Measurements from ENCODE around the gene MT1HL1. TPM values are rescaled to one million over a fixed set of nuclear protein-coding genes. Genes with fewer than 3 reads are reported as not detected.
"Not testable (repeated sequence)": the region's sequence is repeated elsewhere in the genome, so short reads cannot be mapped to it uniquely, and the experiment has no call there.

Gene MT1HL1
- total RNA-seq, 1 experiment from 2014 or later, result not detected

DNA sequence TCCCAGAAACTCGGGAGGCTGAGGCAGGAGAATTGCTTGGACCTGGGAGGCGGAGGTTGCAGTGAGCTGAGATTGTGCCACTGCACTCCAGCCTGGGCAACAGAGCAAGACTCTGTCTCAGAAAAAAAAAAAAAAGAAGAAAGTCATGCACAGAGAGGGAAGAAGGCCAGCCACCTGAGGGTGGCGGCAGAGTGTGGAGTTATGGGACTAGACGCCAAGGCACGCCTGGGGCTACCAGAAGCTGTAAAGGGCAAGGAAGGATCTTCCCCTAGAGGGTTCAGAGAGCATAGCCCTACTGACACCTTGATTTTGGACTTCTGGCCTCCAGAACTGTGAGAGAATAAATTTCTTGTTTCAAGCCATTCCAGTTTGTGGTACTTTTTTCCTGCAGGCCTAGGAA, 30.2 kb downstream of the MT1HL1 start:
- DNase-seq (ENCODE audit: low spot score) (peak; percentile 46), ATAC-seq (peak; percentile 98)
- CTCF ChIA-PET, result interaction anchor here (0.6 to 1.6 kb wide), 4 partner anchors 68 to 537 kb away, joined by 3 to 6 read pairs (median 4); partner anchors contain the start of gene RYR2

GRCh38 chr1:236966636-236967035, 37.6 kb downstream of the MT1HL1 start:
- POLR2A ChIA-PET, result no interaction called here
- no peak for TF ChIP-seq USF2 (CRISPR knock-in tag; IDR thresholded peaks at IDR 0.05)
- H3K36me3 Mint-ChIP-seq, result peaks cover 12% of the 10 kb centered on the region
- no peaks in the 10 kb centered on the region; the same call in 1 of the 2 replicates for H3K27me3 Mint-ChIP-seq (ENCODE audit: low read depth)
- ATAC-seq, result no peak
- H3K9me3 Mint-ChIP-seq, result peaks cover 17% of the 10 kb centered on the region
- H3K4me1 Mint-ChIP-seq, result peaks cover 6% of the 10 kb centered on the region; the same call in 1 of the 2 replicates
- no peak overlapping the region for H3K4me3 Mint-ChIP-seq
- no peak overlapping the region for H3K27ac Mint-ChIP-seq
- CTCF ChIA-PET, result no interaction called here
- no peak for DNase-seq (ENCODE audit: low spot score)

More for the DNA sequence above, 30.2 kb downstream of the MT1HL1 start:
- H3K4me3 Mint-ChIP-seq; H3K36me3 Mint-ChIP-seq; H3K27me3 Mint-ChIP-seq (ENCODE audit: low read depth); H3K4me1 Mint-ChIP-seq; H3K9me3 Mint-ChIP-seq; H3K27ac Mint-ChIP-seq: not testable (repeated sequence)
- peak; percentile 74; the same call in 1 of the 2 replicates for TF ChIP-seq ZNF121 (CRISPR knock-in tag; IDR thresholded peaks at IDR 0.05)
- POLR2A ChIA-PET, result interaction anchor here (0.7 kb wide), 1 partner anchor 845 kb away, joined by 4 read pairs; no protein-coding TSS in a partner anchor

GRCh38 chr1:236963920-236964319, 40.3 kb downstream of the MT1HL1 start:
- H3K27me3 Mint-ChIP-seq (ENCODE audit: low read depth), result no peaks in the 10 kb centered on the region; the same call in 1 of the 2 replicates
- peaks cover 27% of the 10 kb centered on the region for H3K9me3 Mint-ChIP-seq
- peaks cover 15% of the 10 kb centered on the region for H3K36me3 Mint-ChIP-seq
- no peak overlapping the region for H3K27ac Mint-ChIP-seq
- DNase-seq (ENCODE audit: low spot score) (no peak), ATAC-seq (no peak)
- no peak for TF ChIP-seq ZNF425 (CRISPR knock-in tag; conservative IDR thresholded peaks at IDR 0.05)
- TF ChIP-seq ZNF121 (CRISPR knock-in tag; IDR thresholded peaks at IDR 0.05), result peak; percentile 75; the same call in 1 of the 2 replicates
- peaks cover 6% of the 10 kb centered on the region; the same call in 1 of the 2 replicates for H3K4me1 Mint-ChIP-seq
- CTCF ChIA-PET, result no interaction called here
- POLR2A ChIA-PET, result no interaction called here
- H3K4me3 Mint-ChIP-seq, result no peak overlapping the region

- CTCF ChIA-PET, result no interaction called here
- DNase-seq (ENCODE audit: low spot score) (no peak), ATAC-seq (no peak)
- no peak for TF ChIP-seq ZNF671 (CRISPR knock-in tag; IDR thresholded peaks at IDR 0.05)
- H3K27ac Mint-ChIP-seq, result no peak overlapping the region
- peaks cover 30% of the 10 kb centered on the region for H3K9me3 Mint-ChIP-seq
- H3K36me3 Mint-ChIP-seq, result peaks cover 15% of the 10 kb centered on the region
- H3K4me1 Mint-ChIP-seq, result peaks cover 3% of the 10 kb centered on the region
- POLR2A ChIA-PET, result no interaction called here
- no peaks in the 10 kb centered on the region; the same call in 1 of the 2 replicates for H3K27me3 Mint-ChIP-seq (ENCODE audit: low read depth)
- H3K4me3 Mint-ChIP-seq, result no peak overlapping the region
Measured at GRCh38 chr1:236959112-236959511, 45.1 kb downstream of the MT1HL1 start.

DNA sequence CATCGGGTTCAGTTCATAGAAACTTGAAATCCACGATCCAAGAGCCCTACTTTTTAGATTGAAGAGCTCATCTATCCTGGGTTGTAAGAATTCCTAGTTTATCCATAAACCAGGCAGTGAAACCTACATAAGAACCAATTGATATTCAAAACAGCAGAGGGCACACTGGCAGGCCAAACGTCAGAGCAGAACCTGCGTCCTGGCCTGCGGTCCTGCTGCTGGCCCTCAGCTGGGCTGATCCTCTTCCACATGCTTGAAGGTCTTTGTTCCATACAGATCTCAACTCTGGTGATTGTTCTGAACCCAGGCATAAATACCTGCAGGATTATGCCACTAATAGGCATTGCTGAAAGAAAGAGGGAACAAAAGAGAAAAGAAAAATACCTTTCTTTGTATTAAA, 47.0 kb downstream of the MT1HL1 start:
- POLR2A ChIA-PET, result no interaction called here
- DNase-seq (ENCODE audit: low spot score), result no peak
- Mint-ChIP-seq H3K27me3 (ENCODE audit: low read depth) (no peaks in the 10 kb centered on the region; the same call in 1 of the 2 replicates), H3K4me1 (peaks cover 17% of the 10 kb centered on the region), H3K27ac (no peak overlapping the region), H3K9me3 (peaks cover 18% of the 10 kb centered on the region), H3K36me3 (peaks cover 7% of the 10 kb centered on the region), H3K4me3 (no peak overlapping the region)
- CTCF ChIA-PET, result no interaction called here
- ATAC-seq, result no peak
- TF ChIP-seq JUN (CRISPR knock-in tag; IDR thresholded peaks at IDR 0.05), result no peak
- no peak for TF ChIP-seq CREB1 (CRISPR knock-in tag; IDR thresholded peaks at IDR 0.05)
- no peak for TF ChIP-seq ARID4B (CRISPR knock-in tag; IDR thresholded peaks at IDR 0.05; ENCODE audit: borderline replicate concordance)
- TF ChIP-seq KAT7 (CRISPR knock-in tag; IDR thresholded peaks at IDR 0.05; ENCODE audit: borderline replicate concordance), result no peak
- TF ChIP-seq ELF4 (CRISPR knock-in tag; IDR thresholded peaks at IDR 0.05; ENCODE audit: low read depth), result no peak

Other genes starting within 250 kb of the MT1HL1 start
- gene MTR, start 209.1 kb downstream of the MT1HL1 start, total RNA-seq (2021), result 27.5 to 36.1 TPM (median 34.5 TPM) in 3 replicates
- 5.9 to 7.9 TPM (median 6.0 TPM) in 3 replicates for gene RYR2, start 37.7 kb upstream of the MT1HL1 start, total RNA-seq (2021)